Neural progenitor cell (in vitro differentiated cells): ENCODE data around the gene MACROD2. TPM values are rescaled to one million over a fixed set of nuclear protein-coding genes. Genes with fewer than 3 reads are reported as not detected.
A peak's percentile ranks its signal among the peaks of the same experiment; 100 is the strongest.

Experiments
- DNase-seq: peaks from one replicate; pipeline ENCODE4 v3.0.0-alpha.2; 2016; ENCODE audit warnings: low spot score
- H2AFZ ChIP-seq: fragments of 200-600 bp; sonication (generic); replicated peaks from 2 replicates; pipeline ENCODE4 v1.6.1; 2016; ENCODE audit warnings: antibody characterized with exemption
- H3F3A ChIP-seq: fragments of 200-600 bp; sonication (generic); 2 replicates; pipeline ENCODE4 v1.6.1; 2016; ENCODE audit warnings: antibody characterized with exemption, low read depth
- H3K27ac ChIP-seq: fragments of 200-600 bp; sonication (generic); 2 replicates; pipeline ENCODE4 v1.5.1; 2016; ENCODE audit warnings: mild to moderate bottlenecking
- H3K27me3 ChIP-seq: fragments of 200-600 bp; sonication (generic); 2 replicates; pipeline ENCODE4 v1.6.1; 2016; ENCODE audit warnings: mild to moderate bottlenecking, moderate library complexity
- H3K36me3 ChIP-seq: fragments of 200-600 bp; sonication (generic); 2 replicates; pipeline ENCODE4 v1.5.1; 2016
- H3K4me1 ChIP-seq: fragments of 200-600 bp; sonication (generic); 2 replicates; pipeline ENCODE4 v1.6.1; 2016; ENCODE audit warnings: mixed run types
- H3K4me2 ChIP-seq: fragments of 200-600 bp; sonication (generic); 2 replicates; pipeline ENCODE4 v1.6.1; 2016
- H3K4me3 ChIP-seq: fragments of 200-600 bp; sonication (generic); 2 replicates; pipeline ENCODE4 v1.5.1; 2016
- H3K79me2 ChIP-seq: fragments of 200-600 bp; sonication (generic); 2 replicates; pipeline ENCODE4 v1.6.1; 2016; ENCODE audit warnings: low read depth
- H3K9ac ChIP-seq: fragments of 200-600 bp; sonication (generic); 2 replicates; pipeline ENCODE4 v1.6.1; 2016
- H3K9me3 ChIP-seq: fragments of 200-600 bp; sonication (generic); 2 replicates; pipeline ENCODE4 v1.5.1; 2016; ENCODE audit warnings: low read depth
- H4K20me1 ChIP-seq: fragments of 200-600 bp; sonication (generic); 2 replicates; pipeline ENCODE4 v1.6.1; 2016; ENCODE audit warnings: low read depth
- H3K27ac Mint-ChIP-seq: 3 replicates; pipeline ENCODE4 v1.8.0; 2021; ENCODE audit warnings: mixed read lengths
- H3K27me3 Mint-ChIP-seq: 2 replicates; pipeline ENCODE4 v1.8.0; 2022; ENCODE audit warnings: low read depth, mild to moderate bottlenecking, inconsistent platforms, moderate library complexity, mixed read lengths; ENCODE audit not compliant: insufficient read depth
- H3K36me3 Mint-ChIP-seq: 3 replicates; pipeline ENCODE4 v1.8.0; 2021; ENCODE audit warnings: mixed read lengths
- H3K4me1 Mint-ChIP-seq: 3 replicates; pipeline ENCODE4 v1.8.0; 2021; ENCODE audit warnings: mixed read lengths
- H3K4me3 Mint-ChIP-seq: 3 replicates; pipeline ENCODE4 v1.8.0; 2021; ENCODE audit warnings: mild to moderate bottlenecking, moderate library complexity, mixed read lengths
- H3K9me3 Mint-ChIP-seq: 3 replicates; pipeline ENCODE4 v1.8.0; 2020; ENCODE audit warnings: mixed read lengths
- CTCF ChIP-seq: fragments of 200-600 bp; sonication (generic); IDR thresholded peaks from 2 replicates; pipeline ENCODE4 v1.5.1; 2017; ENCODE audit warnings: antibody characterized with exemption, mild to moderate bottlenecking
- EZH2 ChIP-seq: fragments of 200-600 bp; sonication (generic); IDR thresholded peaks from 2 replicates; pipeline ENCODE4 v1.6.1; 2017; ENCODE audit warnings: antibody characterized with exemption, mild to moderate bottlenecking, moderate library complexity
- EZH2phosphoT487 ChIP-seq: fragments of 200-600 bp; sonication (generic); IDR thresholded peaks from 2 replicates; pipeline ENCODE4 v1.6.1; 2017; ENCODE audit warnings: antibody characterized with exemption
- total RNA-seq: library from RNA; depleted of rRNA; stranded (reverse); fragments of >200 nt; gene quantifications from 2 replicates; pipeline ENCODE4 v1.2.3, GENCODE V29; 2015; ENCODE audit warnings: low replicate concordance

The MACROD2 gene
- total RNA-seq, 1 donor from 2014 or later = 11.9 TPM

DNA sequence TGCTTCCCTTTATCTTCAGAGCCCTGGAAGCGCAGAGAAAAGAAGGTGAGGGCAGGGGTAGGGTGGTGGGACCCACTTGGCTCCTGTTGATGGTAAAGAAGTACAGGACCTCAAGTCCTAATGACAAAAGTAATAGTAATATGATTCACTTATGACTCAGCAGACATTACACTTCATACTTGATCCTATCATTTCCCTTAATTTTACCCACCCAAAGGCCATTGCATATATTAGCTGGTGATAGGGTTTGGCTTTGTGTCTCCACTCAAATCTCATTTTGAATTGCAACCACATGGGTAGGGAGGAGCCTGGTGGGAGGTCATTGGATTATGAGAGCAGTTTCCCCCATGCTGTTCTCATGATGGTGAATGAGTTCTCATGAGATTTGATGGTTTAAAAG is 1697.3 kb downstream of the MACROD2 start:
- H3K79me2 ChIP-seq = no peaks in the 10 kb centered on the region
- no peaks in the 10 kb centered on the region for H3K36me3 ChIP-seq
- no peak overlapping the region for H3K9ac ChIP-seq
- no peaks in the 10 kb centered on the region for H3K27me3 ChIP-seq
- H3K4me2 ChIP-seq = no peak overlapping the region
- H3F3A ChIP-seq = no peaks in the 10 kb centered on the region
- peaks cover 18% of the 10 kb centered on the region for H3K9me3 Mint-ChIP-seq
- no peaks in the 10 kb centered on the region for H3K9me3 ChIP-seq
- no peak overlapping the region for H3K4me3 ChIP-seq
- H3K27ac Mint-ChIP-seq = no peak overlapping the region
- no peaks in the 10 kb centered on the region for H3K4me1 Mint-ChIP-seq
- TF ChIP-seq EZH2phosphoT487 = no peak
- TF ChIP-seq EZH2 = no peak
- TF ChIP-seq CTCF = no peak
- no peak overlapping the region for H3K27ac ChIP-seq
- no peaks in the 10 kb centered on the region for H3K4me1 ChIP-seq
- H3K4me3 Mint-ChIP-seq = no peak overlapping the region
- no peak overlapping the region for H2AFZ ChIP-seq
- peaks cover 2% of the 10 kb centered on the region for H3K36me3 Mint-ChIP-seq
- H3K27me3 Mint-ChIP-seq = no peaks in the 10 kb centered on the region
- H4K20me1 ChIP-seq = no peaks in the 10 kb centered on the region
- no peak for DNase-seq

- peak overlapping the region; percentile 57 for H2AFZ ChIP-seq
- H3K79me2 ChIP-seq = no peaks in the 10 kb centered on the region
- H3F3A ChIP-seq = no peaks in the 10 kb centered on the region
- TF ChIP-seq CTCF (peak; percentile 32), EZH2 (no peak), EZH2phosphoT487 (no peak)
- no peak overlapping the region for H3K27ac ChIP-seq
- no peak for DNase-seq
- Mint-ChIP-seq H3K9me3 (peaks cover 14% of the 10 kb centered on the region), H3K4me1 (no peaks in the 10 kb centered on the region), H3K4me3 (no peak overlapping the region), H3K27me3 (no peaks in the 10 kb centered on the region), H3K27ac (no peak overlapping the region), H3K36me3 (no peaks in the 10 kb centered on the region)
- no peaks in the 10 kb centered on the region for H3K4me1 ChIP-seq
- no peaks in the 10 kb centered on the region for H3K27me3 ChIP-seq
- no peak overlapping the region for H3K4me3 ChIP-seq
- no peaks in the 10 kb centered on the region for H3K9me3 ChIP-seq
- no peaks in the 10 kb centered on the region for H3K36me3 ChIP-seq
- H4K20me1 ChIP-seq = no peaks in the 10 kb centered on the region
- no peak overlapping the region for H3K4me2 ChIP-seq
- H3K9ac ChIP-seq = no peak overlapping the region
These were observed 1704.3 kb downstream of the MACROD2 start for GRCh38 chr20:15699431-15700146.

GRCh38 chr20:15700147-15700765 is 1704.9 kb downstream of the MACROD2 start:
- Histone ChIP-seq H2AFZ (peak overlapping the region; percentile 57), H3K4me3 (no peak overlapping the region), H3F3A (no peaks in the 10 kb centered on the region), H3K27ac (no peak overlapping the region), H3K4me1 (no peaks in the 10 kb centered on the region), H3K27me3 (no peaks in the 10 kb centered on the region), H3K9ac (no peak overlapping the region), H3K9me3 (no peaks in the 10 kb centered on the region), H4K20me1 (no peaks in the 10 kb centered on the region), H3K4me2 (no peak overlapping the region), H3K36me3 (no peaks in the 10 kb centered on the region), H3K79me2 (no peaks in the 10 kb centered on the region)
- Mint-ChIP-seq H3K4me3 (no peak overlapping the region), H3K27me3 (no peaks in the 10 kb centered on the region), H3K27ac (no peak overlapping the region), H3K9me3 (peaks cover 14% of the 10 kb centered on the region), H3K4me1 (no peaks in the 10 kb centered on the region), H3K36me3 (no peaks in the 10 kb centered on the region)
- TF ChIP-seq CTCF (no peak), EZH2phosphoT487 (no peak), EZH2 (no peak)
- no peak for DNase-seq
